Fibroblast of peridontal ligament (primary cell): ENCODE results near the gene GAPVD1.
"Not testable (repeated sequence)": the region's sequence is repeated elsewhere in the genome, so short reads cannot be mapped to it uniquely, and the experiment has no call there.

Experiments used
- DNase-seq: peaks from one replicate; pipeline ENCODE4 v3.0.0-alpha.2; 2010; ENCODE audit errors: extremely low read depth

The GAPVD1 gene

GRCh38 chr9:125261501-125262293, at the start of gene GAPVD1:
Gene GAPVD1 (plus strand): TSS chr9:125261826. CDS start chr9:125298922, 37,096 bp downstream.
- peak; percentile 80 for DNase-seq

- DNase-seq: no peak
These were observed 47.4 kb upstream of the GAPVD1 start for GRCh38 chr9:125214186-125214585.

GRCh38 chr9:125218621-125219020, 43.0 kb upstream of the GAPVD1 start:
- no peak for DNase-seq

GRCh38 chr9:125224858-125225257, 36.8 kb upstream of the GAPVD1 start:
- not testable (repeated sequence) for DNase-seq

GRCh38 chr9:125227761-125228160, 33.9 kb upstream of the GAPVD1 start:
- DNase-seq: no peak

GRCh38 chr9:125233678-125234077, 27.9 kb upstream of the GAPVD1 start:
- DNase-seq: peak; percentile 99

GRCh38 chr9:125234099-125234498, 27.5 kb upstream of the GAPVD1 start:
- DNase-seq: not testable (repeated sequence)

- DNase-seq: peak; percentile 22
These were observed 25.7 kb upstream of the GAPVD1 start for GRCh38 chr9:125235804-125236519.

GRCh38 chr9:125236520-125237159, 25.0 kb upstream of the GAPVD1 start:
- DNase-seq: not testable (repeated sequence)

GRCh38 chr9:125238127-125238914, 23.3 kb upstream of the GAPVD1 start:
- peak; percentile 12 for DNase-seq

- DNase-seq: peak; percentile 16
These were observed 22.6 kb upstream of the GAPVD1 start for GRCh38 chr9:125238915-125239446.

GRCh38 chr9:125239631-125240597, 21.7 kb upstream of the GAPVD1 start:
- peak; percentile 27 for DNase-seq

- DNase-seq: peak; percentile 24
These were observed 21.0 kb upstream of the GAPVD1 start for GRCh38 chr9:125240649-125240999.

GRCh38 chr9:125241000-125241862, 20.4 kb upstream of the GAPVD1 start, which contains the start of gene HSPA5:
Gene HSPA5 (minus strand): TSS chr9:125241343. CDS start chr9:125241126, 217 bp downstream.
- DNase-seq: peak; percentile 100

GRCh38 chr9:125241863-125242739, 19.5 kb upstream of the GAPVD1 start:
- DNase-seq: no peak

- no peak for DNase-seq
These were observed 17.8 kb upstream of the GAPVD1 start for GRCh38 chr9:125243792-125244260.

- no peak for DNase-seq
These were observed 15.4 kb upstream of the GAPVD1 start for GRCh38 chr9:125246261-125246667.

GRCh38 chr9:125254231-125254630, 7.4 kb upstream of the GAPVD1 start:
- DNase-seq: no peak
